ENCODE measurements around the gene NCK2. TPM values are rescaled to one million over a fixed set of nuclear protein-coding genes. Genes with fewer than 3 reads are reported as not detected.
A peak's percentile ranks its signal among the peaks of the same experiment; 100 is the strongest.

NCK2 gene
- total and polyA plus RNA-seq, 9 of the 15 experiments (the other 6 are each of a cell fraction or from before 2014, with no cell fraction given): 0.90 to 27.9 (median 15.9) TPM

DNA sequence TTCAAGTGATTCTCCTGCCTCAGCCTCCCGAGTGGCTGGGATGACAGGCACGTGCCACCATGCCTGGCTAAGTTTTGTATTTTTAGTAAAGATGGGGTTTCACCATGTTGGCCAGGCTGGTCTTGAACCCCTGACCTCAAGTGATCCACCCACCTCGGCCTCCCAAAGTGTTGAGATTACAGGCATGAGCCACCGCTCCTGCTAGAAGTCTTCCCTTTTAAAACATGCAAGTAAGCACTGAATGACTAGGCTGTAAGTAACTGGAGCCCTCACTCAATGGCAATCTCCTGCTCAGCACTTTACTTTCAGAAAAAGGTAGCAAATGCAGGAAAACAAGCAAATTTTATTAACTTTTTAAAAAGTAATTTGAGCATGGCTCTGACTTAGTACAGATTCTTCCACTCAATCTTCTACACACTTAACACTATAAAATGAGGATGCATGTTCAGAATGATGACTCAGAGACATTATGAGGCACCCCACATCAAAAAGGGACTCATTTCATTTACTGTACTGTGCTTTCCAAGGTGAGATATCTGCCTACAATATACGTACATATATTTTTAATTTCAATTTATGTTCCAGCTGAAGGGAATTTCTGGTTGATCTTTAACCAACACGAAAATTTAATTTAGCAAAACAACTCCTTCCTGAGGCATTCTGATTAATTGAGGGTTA, 6.6 kb upstream of the NCK2 start (continued):
- TF ChIP-seq, protein P1, sequence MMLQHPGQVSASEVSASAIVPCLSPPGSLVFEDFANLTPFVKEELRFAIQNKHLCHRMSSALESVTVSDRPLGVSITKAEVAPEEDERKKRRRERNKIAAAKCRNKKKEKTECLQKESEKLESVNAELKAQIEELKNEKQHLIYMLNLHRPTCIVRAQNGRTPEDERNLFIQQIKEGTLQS (IDR thresholded peaks at IDR 0.05): 0 out of 2 replicates have a peak, but pooled peaks have one; percentile 25
- TF ChIP-seq, protein P1 (CRISPR knock-in tag; conservative IDR thresholded peaks at IDR 0.05): no peak
- TF ChIP-seq MAFG (tag; conservative IDR thresholded peaks at IDR 0.05) (0 out of 2 replicates have a peak, but pooled peaks have one; percentile 53), RAD21 (CRISPR knock-in tag; conservative IDR thresholded peaks at IDR 0.05 in 1 of 2, IDR thresholded peaks at IDR 0.05 in 1 of 2) (no peak)

DNA sequence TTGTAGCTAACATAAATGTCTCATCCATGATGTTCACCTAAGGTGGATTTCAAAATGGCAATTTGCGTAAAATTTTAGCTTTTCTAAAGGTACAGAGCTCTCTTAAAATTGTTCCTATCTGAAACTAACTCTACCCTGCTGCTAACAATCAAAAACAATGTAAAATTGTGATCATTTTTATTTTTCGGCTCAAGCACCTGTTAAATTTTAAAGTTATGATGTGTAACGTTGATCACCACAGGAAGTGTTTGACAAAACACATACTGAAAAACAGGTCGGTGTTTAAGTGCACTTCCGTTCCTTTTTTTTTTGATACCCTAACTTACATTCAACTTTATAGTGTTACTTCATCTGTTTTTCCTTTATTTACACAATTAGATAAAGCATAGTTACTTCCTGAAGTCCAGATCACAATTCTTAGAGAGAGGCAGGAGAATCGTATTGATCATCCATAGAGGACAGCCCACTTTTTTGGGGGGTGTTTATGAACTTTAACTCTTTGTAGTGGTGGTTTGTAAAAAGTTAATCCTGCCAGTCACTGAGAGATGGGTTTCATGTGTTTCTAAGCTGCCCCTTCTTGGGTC, 6.0 kb upstream of the NCK2 start:
- DNase-seq (ENCODE audit: extremely low read depth in 1 of 4, low spot score in 3 of 4) (no peak), FAIRE-seq (no peak), ATAC-seq (no peak)
- WGBS (ENCODE audit: insufficient coverage, low coverage, missing lambda C conversion rate): 53% methylated on average over 6 of the region's 6 CpGs
- intact Hi-C loops (cut with micrococcal nuclease): no loop called here
- BruUV-seq (replicated peaks): no TSS peak
- Histone ChIP-seq H3K27ac (ENCODE audit: extremely low read depth, low read depth, low read length) (no peak overlapping the region), H3K79me2 (ENCODE audit: control insufficient read depth, insufficient read depth, low read length) (no peaks in the 10 kb centered on the region), H3K9me3 (replicated peaks; ENCODE audit: control insufficient read depth, insufficient read depth, low read depth, low read length) (no peaks in the 10 kb centered on the region), H3K9ac (ENCODE audit: insufficient read depth in 1 of 2, low read depth in 2 of 2, low read length in 2 of 2) (no peak overlapping the region), H3K36me3 (ENCODE audit: control insufficient read depth, insufficient read depth, low read length) (no peaks in the 10 kb centered on the region), H3K4me3 (no peak overlapping the region), H3K9me1 (ENCODE audit: control insufficient read depth, insufficient read depth, low read length) (no peaks in the 10 kb centered on the region), H3K27me3 (ENCODE audit: control insufficient read depth in 2 of 2, insufficient read depth in 2 of 2, low read length in 2 of 2) (no peaks in the 10 kb centered on the region), H3K4me2 (ENCODE audit: insufficient read depth, low read length) (no peak overlapping the region), H2AFZ (ENCODE audit: low read depth, low read length) (no peak overlapping the region), H3K4me1 (replicated peaks in 1 of 2; ENCODE audit: control insufficient read depth in 2 of 2, insufficient read depth in 2 of 2, low read length in 2 of 2) (no peaks in the 10 kb centered on the region; a peak in 3 of 5 replicates), H4K20me1 (replicated peaks; ENCODE audit: control insufficient read depth, insufficient read depth, low read length) (no peaks in the 10 kb centered on the region)
- ChIA-PET POLR2A (no interaction called here), CTCF (ENCODE audit: low intra/inter-chr PET ratio) (no interaction called here)
- in situ Hi-C loops (cut with MboI): no loop called here
- TF ChIP-seq CCAR2 (IDR thresholded peaks at IDR 0.05; ENCODE audit: low read depth, low read length): no peak
- TF ChIP-seq FOXA1 (IDR thresholded peaks at IDR 0.05; ENCODE audit: borderline replicate concordance): no peak
- no peak for TF ChIP-seq HNRNPL (IDR thresholded peaks at IDR 0.05; ENCODE audit: low read depth, low read length)
- no peak for TF ChIP-seq MCM5 (IDR thresholded peaks at IDR 0.05; ENCODE audit: low read depth)

Data from K562 (cell line).